GM19035 (cell line): Measurements from ENCODE around the gene TMTC4.
"Not testable (repeated sequence)": the region's sequence is repeated elsewhere in the genome, so short reads cannot be mapped to it uniquely, and the experiment has no call there.

ENCODE experiments used
- ATAC-seq: cut with Tn5 transposase; IDR thresholded peaks from one replicate; pipeline ENCODE4 v1.9.1; 2021; ENCODE audit not compliant: unreplicated experiment

Gene TMTC4, protein sequence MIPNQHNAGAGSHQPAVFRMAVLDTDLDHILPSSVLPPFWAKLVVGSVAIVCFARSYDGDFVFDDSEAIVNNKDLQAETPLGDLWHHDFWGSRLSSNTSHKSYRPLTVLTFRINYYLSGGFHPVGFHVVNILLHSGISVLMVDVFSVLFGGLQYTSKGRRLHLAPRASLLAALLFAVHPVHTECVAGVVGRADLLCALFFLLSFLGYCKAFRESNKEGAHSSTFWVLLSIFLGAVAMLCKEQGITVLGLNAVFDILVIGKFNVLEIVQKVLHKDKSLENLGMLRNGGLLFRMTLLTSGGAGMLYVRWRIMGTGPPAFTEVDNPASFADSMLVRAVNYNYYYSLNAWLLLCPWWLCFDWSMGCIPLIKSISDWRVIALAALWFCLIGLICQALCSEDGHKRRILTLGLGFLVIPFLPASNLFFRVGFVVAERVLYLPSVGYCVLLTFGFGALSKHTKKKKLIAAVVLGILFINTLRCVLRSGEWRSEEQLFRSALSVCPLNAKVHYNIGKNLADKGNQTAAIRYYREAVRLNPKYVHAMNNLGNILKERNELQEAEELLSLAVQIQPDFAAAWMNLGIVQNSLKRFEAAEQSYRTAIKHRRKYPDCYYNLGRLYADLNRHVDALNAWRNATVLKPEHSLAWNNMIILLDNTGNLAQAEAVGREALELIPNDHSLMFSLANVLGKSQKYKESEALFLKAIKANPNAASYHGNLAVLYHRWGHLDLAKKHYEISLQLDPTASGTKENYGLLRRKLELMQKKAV

DNA sequence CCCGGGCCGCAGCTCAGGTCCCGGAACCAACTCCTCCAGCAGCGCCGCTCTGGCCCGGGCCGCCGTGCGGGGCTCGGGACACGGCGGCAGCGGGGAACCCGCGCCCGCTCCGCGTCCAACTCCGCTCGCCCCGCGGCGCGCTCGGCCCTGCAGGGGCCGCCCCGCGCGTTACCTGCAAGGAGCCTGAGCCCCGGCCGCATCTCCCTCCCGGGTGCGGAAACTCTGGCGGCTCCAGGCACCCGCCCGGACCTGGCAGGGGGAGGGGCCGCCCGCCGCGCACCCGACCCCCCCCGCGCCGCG, at the start of gene TMTC4:
Gene TMTC4 (minus strand): TSS at position 224 of the 300 bp plus-strand sequence. CDS start 4,433 bp downstream, outside the sequence.
- peak; percentile 46 for ATAC-seq

DNA sequence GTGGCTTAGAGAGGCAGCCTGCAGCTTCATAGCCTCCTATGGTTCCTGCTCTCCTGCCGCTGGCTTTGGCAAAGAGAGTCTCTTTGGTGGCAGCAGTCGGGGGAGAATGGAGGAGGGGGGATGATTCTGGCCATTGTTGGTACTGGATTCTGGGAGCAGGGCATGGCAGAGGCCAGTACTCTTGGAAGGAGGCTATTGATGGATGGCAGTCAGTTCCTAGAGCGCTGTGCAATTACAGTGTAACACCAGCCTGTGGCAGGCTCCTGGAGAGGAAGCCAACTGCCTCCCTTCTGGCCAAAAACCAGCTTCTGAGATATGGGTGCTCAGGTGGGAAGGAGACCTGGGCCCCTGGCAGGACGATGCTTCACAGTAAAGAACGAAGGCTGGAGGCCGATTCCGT, 47.9 kb upstream of the TMTC4 start:
- ATAC-seq, result no peak

DNA sequence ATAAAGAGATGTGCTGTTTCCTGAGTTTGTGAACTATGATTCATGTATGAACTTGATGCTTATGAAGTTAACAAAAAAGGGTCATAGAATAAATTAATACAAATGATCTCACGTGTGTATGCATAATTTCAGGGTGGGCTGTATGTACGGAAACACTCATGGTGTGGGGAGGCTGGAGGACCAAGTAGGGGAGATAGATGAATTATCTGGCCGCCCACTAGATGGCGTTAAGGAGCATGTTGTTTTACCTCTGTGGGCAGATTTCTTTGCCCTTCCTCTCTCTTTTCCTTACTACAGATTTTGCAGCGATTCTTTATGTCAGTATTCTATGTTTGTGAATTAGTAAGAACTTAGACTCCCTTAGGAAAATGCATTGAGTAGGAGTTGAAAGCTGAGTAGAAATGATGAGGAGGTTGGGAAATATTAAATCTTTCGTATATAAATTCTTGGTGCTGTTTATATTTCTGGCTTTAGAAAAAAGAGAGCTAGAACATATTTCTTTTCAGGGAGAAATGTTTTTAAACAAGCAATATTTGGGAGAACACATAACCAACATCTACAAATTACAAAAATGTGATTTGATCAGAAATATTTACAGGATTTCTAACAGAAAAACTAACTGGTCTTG, 47.4 kb upstream of the TMTC4 start:
- peak; percentile 90 for ATAC-seq

DNA sequence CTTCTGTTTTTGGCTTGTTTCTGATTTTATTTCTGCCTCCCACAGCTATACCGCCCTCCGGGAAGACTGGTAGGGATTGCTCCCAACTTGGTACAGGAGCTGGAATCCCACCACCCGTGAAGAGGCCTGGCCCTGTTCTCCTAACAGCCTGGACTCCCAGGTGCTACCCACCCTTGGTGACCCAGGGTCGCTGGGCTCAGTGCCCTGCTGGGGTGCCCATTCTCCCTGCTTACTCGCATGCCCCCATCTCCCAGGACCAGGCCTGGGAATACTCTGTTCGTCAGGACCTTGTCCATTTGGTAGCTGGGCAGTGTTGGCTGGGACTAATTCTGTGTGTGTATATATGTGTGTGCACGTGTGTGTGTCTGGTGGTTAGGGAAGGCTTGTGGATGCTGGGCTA, 41.0 kb upstream of the TMTC4 start:
- no peak for ATAC-seq

DNA sequence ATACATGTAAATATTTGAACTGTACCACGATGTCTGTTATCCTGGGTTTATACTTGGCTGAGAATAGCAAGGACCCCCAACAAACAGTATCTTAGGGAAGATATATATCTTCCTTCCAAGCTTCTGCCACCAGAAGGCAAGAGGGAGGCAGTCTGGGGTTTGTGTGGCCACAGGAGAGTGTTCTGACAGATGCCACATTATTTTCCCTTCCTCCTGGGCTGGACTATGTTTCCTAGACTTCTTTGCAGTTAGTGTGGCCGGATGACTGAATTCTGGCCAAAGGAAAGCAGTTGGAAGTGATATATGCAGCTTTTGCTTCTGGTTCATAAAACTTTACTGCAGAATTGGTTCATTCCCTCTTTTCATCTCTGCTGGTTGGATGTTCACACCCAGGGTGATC, 39.9 kb upstream of the TMTC4 start:
- ATAC-seq, result no peak

DNA sequence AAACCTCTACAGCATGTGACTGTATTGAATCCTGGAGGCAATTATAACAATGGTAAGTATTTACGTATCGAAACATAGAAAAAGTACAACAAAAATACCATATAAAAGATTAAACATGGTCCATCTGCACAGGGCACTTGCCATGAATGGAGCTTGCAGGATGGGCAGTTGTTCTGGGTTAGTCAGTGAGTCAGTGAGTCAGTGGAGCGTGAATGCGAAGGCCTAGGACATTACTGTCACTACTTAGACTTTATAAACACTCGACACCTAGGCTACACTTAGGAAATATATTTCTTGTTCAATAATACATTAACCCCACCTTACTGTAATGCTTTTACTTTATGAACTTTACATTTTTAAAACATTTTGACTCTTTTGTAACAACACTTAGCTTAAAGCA, 35.6 kb upstream of the TMTC4 start:
- ATAC-seq, result no peak

DNA sequence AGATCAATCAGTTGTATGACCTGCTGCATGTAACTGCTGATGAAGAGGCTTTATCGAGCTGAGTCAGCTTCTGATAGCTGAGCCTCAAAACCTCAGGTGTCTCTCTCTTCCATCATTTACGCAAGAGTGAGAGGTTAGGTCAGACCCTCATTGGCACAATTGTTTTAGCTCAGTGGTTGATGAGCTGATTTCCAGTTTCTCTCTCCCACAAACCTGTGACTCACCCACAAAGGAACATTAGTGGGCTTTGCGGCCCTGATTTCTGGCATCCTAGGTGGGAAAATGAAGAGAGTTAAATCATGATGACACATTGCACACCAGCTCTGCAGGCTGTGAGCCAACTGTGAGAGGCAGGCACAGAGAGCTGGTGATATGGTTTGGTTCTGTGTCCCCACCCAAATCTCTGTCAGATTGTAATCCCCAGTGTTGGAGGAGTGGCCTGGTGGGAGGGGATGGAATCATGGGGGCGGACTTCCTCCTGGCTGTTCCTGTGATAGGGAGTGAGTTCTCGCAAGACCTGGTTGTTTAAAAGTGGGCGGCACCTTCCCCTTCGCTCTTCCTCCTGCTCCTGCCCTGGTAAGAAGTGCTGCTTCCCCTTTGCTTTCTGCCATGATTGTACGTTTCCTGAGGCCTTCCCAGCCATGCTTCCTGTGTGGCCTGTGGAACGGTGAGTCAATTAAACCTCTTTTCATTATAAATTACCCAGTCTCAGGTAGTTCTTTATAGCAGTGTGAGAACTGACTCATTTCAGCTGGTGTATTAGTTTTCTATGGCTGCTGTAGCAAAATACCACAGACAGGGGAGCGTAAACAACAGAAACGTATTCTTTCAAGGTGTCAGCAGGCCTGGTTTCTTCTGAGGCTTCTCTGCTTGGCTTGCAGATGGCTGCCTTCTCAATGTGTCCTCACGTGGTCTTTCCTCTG, 33.5 kb upstream of the TMTC4 start:
- no peak for ATAC-seq

DNA sequence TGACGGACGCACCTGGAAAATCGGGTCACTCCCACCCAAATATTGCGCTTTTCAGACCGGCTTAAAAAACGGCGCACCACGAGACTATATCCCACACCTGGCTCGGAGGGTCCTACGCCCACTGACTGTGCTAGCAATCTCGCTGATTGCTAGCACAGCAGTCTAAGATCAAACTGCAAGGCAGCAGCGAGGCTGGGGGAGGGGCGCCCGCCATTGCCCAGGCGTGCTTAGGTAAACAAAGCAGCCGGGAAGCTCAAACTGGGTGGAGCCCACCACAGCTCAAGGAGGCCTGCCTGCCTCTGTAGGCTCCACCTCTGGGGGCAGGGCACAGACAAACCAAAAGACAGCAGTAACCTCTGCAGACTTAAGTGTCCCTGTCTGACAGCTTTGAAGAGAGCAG, 23.7 kb upstream of the TMTC4 start:
- not testable (repeated sequence) for ATAC-seq

DNA sequence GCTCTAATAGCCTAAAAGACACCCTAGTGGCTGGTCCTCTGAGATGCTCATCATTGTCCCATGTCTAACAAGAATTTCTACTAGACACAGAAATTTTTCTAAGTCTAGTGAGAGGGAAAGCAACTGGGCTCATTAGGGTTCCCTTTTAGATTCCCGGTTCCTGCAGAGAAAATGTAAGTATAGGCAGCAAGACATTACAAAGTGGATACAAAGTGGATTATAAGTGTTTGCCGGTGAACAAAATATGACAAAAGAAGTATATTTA, 20.8 kb upstream of the TMTC4 start:
- no peak for ATAC-seq

DNA sequence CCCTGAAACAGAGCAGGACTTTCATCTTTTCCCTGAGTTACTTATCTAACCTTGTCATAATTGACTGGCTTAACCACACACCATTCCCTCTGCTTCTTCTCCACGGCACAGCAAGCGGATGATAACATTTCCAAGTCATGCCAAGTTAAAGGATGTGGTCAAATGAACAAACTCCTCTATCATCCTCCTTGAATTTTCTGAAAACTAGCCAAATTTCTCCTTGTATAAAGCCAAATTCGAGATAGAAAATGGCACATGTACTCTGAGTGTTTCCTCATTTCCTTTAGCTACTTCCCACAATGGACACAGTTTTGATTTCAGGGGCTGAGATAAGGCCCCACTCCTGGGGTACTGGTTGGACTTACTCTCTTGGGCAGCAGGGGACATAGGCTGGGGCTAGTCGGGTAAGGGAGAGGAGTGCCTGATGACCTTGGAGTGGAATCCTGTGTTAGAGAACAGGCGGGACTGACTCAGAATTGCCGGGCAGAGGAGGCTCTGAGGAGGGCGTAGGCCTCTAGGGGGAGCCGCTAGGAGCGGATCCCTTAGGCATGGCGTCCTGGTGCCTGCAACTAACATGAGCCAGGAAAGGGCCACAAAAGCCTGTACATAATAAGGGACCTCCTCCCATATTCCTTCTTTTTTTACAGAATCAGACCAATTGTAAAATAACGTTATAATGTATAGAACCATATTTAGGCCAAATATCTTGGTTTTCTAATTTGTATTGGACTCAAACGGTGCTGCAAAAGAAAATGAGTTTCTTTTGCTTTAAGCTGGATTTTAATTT, 20.3 kb upstream of the TMTC4 start:
- ATAC-seq, result no peak

DNA sequence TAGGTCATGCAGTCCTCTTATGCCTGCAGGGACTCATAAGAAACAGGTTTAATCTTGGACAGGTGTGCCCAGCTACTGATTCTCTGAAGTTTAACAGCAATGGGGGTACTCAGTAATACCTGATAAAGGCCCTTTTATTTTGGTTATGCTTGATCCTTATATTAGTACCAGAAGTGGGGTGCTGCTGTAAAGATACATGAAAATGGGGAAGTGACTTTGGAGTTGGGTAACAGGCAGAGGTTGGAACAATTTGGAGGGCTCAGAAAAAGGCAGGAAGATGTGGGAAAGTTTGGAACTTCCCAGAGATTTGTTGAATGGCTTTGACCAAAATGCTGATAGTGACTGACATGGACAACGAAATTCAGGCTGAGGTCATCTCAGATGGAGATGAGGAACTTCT, 14.6 kb upstream of the TMTC4 start:
- no peak for ATAC-seq

DNA sequence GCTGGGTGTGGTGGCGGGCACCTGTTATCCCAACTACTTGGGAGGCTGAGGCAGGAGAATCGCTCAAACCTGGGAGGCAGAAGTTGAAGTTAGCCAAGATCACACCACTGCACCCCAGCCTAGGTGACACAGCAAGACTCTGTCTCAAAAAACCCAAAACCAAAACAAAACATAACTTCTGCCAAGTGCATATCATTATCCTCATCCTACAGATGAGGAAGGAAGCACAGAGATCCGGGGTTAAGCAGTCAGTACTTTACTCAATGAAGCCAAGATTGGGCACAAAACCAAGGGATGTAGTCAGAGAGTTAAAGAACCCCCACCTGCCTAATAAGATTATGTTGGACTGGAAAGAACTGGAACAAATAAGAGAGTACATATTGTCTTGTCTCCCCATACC, 5.5 kb upstream of the TMTC4 start:
- ATAC-seq, result no peak

DNA sequence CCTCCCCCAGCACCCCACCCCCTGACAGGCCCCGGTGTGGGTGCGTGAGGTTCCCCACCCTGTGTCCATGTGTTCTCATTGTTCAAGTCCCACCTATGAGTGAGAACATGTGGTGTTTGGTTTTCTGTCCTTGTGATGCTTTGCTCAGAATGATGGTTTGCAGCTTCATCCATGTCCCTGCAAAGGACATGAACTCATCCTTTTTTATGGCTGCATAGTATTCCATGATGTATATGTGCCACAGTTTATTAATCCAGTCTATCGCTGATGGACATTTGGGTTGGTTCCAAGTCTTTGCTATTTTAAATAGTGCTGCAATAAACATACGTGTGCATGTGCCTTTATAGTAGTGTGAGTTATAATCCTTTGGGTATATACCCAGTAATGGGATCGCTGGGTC, 2.5 kb upstream of the TMTC4 start:
- not testable (repeated sequence) for ATAC-seq

DNA sequence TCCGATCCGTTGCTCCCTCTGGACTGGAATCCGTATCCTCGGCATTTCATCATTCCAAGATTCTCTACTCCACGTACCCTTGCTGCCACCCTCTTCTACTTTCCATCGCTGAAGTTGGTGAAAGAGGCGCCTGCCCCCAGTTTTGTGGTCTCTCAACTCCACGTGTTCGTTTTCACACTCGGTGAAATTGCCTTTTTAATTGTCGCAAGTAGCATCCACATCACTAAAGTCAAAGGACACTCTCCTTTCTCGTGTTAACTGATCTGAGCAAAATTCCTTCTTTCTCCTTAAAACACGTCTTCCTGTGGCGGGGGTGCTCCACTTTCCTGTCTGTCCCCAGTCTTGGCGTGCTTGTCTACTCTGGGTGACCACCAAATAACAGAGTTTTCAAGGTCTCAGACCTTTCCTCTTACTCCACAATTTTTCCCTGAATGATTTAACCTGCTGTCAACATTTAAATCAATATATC, 1.1 kb upstream of the TMTC4 start:
- no peak for ATAC-seq

DNA sequence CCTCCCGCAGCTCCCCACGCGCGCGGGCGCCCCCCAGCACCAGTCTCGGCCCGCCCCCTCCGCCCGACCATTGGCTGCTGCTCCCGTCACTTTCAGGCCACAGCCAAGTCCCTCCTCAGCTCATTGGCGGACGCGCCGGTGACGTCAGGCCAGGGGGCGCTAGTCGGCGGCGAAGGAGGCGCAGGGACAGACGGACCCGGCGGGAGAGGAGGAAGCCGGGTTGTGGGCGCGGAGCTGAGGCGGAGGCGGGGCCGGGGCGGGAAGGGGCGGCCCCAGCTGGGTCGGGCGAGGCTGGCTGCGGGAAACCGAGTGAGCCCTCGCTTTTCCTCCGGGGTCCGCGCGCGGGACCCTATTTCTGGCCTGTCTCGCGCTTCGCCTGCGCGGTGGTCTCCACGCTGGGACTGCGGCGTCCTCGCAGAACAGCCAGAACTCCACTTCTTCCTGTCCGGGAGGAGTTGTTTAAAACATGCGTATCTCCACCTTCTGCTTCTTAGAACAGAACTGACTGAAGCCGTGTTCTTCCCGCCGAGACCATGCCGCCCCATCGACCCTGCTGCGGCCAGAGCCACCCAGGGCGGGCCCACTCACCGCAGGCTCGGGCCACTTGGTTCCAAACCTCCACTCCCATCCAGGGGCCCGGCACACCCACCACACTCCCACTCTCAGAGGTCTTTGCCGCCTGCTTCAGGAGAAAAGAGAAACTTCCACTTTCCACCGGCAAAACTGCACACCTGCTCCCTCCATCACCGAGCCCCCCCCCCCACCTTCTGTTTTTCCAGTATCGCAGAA, 471 bp upstream of the TMTC4 start:
- ATAC-seq, result peak; percentile 95

DNA sequence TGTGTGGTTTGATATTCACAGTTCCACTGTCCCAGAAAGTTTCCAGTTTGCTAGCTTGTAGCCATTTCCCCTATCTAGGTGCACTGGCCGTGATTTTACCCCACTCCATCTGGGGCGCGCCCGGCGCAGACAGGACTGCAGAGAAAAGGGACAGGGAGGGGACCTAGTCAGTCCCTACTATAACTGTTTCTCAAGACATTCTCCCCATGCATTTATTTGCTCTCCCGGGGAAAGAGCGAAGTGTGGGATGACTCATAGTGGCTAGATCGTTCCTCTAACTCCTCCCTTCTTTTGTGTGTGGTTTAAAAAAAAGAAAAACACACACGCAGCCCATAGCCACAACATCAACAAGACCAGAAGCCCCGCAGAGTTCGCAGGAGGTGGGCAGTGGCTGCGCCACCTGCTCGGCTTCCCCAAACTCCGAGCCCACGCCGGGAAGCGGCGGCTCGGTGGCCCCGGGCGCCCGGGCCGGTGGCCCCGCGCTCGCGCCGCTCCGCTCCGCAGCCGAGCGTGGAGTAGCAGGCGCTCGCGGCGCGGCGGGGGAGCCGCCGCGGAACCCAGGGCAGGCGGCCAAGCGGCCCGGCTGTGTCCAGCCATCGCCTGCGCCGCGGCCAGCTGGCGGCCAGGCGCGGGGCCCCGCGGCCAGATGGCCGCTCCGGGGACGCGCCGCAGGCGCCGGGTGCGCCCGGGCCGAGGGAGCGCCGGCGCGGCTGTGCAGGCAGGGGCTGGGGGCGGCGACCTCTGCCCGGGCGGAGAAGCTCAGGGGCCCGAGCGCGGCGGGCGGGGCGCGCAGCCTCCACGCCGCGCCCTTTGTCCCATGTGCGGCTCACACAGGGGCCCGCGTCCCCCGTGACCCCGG, 653 bp downstream of the TMTC4 start:
- peak; percentile 28 for ATAC-seq

DNA sequence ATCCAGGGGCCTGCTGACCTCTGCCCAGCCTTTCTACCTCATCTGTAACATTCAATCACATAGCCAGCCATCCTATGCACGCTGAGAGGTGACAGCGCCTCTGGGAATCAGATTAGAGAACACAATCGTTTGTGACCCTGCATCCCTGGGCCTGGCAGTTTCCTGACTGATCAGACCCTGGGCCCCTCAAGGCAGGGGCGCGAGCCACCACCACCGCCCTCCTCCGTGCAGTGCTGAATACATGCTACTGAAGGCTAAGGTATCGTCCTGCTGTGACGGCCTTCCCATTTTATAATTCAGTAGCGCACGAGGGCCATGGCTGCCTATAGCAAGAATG, 1.3 kb downstream of the TMTC4 start:
- ATAC-seq, result no peak

DNA sequence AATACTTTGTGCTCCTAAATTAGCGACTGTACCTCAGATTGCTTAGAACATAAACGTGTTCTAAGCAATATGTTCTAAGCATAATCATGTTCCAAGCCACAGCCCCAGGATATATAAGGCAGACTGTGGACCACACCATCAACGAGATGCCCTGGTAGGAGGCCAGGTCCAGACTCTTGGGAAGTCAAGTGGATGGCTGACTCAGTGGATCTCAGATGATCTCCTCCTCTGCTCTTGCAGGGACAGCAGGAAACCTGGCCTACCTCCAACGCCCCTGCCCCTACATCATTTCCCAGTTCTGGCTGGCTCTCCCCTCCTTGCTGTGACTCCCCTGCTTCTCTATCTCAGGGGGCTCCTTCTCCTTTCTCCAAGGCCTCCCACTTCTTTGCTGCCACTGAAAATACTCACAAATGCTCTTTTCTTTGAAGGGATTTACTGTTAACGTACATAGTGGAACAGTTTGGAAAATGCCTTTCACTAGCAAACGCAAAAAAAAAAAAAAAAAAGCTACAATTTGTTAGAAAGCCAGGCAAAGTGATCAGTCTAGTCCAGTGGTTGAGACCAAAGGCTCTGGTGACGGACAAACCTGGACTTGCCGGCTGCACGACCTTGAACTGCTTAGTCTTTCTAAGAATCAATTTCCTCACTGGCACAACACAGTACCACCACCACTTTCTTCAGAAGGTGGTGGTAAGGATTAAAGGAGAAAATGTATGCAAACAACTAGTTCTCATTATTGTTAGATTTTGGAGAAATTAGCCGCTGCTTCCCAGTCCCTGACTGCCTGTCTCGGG, 3.0 kb downstream of the TMTC4 start:
- no peak for ATAC-seq
